Medulla oblongata (tissue), 1 donor: ENCODE measurements around the gene PRR36.

Experiments
- DNase-seq: peaks from one replicate; pipeline ENCODE4 v3.0.0-alpha.2; 2015; ENCODE audit errors: extremely low spot score

Gene PRR36

DNA sequence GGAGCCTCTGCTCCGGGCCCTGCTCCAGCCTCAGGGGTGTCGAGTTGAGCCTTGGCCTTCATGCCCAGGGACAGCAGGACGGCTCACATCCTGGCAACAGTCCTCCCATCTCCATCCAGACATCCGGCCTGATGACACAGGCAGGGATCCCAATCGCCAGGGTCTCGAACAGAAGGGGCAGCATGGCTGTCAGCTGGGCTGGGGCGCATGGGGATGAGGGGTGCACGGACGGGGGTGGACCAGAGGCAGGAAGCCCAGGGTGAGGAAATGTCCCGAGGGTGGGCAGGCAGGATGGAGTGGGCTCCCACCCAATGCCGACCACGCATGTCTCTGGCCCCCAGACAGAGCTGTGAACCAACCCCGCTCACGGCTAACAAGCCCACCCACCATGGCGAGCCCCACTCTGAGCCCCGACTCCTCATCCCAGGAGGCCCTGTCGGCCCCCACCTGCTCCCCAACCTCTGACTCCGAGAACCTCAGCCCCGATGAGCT lies 28.0 kb downstream of the PRR36 start:
- DNase-seq = no peak

DNA sequence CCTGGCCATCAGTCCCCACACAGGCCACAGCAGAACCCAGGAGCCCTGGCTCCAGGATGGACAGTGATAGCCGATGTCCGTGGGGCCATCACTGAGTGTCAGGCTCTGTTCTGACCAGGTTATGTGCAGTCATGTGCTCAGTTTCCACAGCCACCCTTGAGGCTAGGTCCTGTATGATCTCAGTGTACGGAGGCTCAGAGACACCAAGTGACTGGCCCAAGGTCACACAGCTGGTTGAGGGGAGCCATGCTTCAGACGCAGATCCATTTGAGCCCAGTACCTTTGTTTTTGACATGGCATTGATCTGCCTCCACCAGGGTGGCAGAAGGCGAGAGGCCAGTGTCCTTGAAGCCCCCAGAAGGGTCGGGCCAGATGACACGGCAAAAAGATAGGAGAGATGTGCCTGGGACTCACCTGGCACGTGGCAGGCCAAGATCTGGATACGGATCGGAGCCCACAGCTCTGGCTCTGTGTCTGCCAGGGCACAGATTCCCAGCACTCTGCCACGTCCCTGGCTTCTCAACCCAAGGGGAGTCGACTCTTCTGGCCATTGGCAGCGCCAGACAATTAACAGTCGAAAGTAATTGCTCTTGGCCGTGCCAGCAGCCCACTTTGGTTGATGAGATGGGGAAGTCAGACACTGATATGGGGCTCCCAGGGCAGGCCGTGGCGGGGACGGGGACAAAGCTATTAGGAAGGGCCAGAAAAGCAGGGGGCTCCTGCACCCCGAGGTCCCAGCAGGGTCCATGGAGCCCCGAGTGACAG lies 28.6 kb downstream of the PRR36 start:
- no peak for DNase-seq

DNA sequence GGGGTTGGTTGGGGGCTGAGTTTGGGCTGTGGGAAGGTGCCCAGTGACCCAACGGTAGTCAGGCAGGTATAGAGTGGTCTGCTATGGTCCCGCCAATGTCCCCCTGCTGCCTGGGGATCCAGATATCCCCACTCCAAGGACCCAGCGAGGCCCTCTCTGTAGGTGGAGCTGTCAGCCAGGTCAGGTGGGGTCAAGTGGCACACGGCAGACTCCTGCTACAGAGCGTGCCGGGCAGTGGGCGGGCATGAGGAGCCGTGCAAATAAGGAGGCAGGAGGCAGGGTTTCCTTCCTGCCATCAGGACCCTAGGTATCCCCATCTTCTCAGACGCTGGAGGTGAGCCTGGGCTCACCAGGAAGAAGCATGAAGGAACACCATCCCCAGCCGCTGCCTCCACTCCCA lies 29.2 kb downstream of the PRR36 start:
- no peak for DNase-seq

DNA sequence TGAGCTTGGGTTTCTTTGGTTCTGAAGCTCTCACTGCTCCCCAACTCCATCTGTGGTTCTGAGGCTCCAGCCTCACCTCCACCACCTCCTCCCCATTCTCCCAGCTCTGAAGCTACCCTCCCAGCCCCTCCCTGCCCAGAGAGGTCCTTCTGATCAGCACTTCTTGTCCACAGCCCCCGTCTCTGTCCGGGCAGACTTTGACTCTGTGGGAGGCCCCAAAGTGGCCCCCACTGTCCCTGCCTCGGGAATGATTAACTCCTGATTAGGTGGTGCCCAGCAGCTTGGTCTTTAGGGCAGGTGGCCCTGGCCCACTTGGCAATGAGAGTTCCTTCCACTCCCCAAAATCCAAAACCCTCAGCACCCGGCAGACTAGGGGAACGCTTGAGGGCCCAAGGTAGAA lies 29.8 kb downstream of the PRR36 start:
- DNase-seq = no peak

DNA sequence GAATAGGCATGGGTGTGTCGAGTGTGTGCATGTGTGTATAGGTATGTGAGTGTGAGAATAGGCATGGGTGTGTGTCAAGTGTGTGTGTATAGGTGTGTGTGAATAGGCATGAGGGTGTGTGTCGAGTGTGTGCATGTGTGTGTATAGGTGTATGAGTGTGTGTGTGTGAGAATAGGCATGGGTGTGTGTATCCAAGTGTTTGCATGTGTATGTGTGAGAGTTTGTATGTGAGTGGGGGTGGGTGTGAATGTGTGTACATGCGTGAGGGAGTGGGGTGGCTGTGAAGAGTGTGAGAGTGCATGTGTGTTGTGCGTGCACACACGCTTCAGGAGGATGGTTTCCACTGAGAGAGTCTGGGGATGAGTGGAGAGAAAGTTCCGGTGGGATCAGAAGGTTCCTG lies 30.7 kb downstream of the PRR36 start:
- DNase-seq = no peak

DNA sequence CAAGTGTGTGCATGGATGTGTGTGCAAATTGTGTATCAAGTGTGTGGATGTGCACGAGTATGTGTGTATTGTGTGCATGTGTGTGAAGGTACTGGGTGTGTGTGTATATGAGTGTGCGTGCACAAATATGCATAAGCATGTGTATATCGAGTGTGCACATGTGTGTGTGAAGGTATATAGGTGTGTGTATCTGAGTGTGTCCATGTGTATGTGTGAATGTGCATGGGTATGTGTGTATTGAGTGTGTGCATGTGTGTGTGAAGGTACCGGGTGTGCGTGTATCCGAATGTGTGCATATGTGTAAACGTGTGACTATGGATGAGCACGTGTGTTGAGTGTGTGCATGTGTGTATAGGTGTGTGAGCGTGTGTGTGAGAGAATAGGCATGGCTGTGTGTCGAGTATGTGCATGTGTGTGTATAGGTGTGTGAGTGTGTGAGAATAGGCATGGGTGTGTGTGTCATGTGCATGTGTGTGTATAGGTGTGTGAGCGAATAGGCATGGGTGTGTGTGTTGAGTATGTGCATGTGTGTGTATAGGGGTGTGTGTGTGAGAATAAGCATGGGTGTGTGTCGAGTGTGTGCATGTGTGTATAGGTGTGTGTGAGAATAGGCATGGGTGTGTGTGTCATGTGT lies 31.4 kb downstream of the PRR36 start:
- DNase-seq = no peak

DNA sequence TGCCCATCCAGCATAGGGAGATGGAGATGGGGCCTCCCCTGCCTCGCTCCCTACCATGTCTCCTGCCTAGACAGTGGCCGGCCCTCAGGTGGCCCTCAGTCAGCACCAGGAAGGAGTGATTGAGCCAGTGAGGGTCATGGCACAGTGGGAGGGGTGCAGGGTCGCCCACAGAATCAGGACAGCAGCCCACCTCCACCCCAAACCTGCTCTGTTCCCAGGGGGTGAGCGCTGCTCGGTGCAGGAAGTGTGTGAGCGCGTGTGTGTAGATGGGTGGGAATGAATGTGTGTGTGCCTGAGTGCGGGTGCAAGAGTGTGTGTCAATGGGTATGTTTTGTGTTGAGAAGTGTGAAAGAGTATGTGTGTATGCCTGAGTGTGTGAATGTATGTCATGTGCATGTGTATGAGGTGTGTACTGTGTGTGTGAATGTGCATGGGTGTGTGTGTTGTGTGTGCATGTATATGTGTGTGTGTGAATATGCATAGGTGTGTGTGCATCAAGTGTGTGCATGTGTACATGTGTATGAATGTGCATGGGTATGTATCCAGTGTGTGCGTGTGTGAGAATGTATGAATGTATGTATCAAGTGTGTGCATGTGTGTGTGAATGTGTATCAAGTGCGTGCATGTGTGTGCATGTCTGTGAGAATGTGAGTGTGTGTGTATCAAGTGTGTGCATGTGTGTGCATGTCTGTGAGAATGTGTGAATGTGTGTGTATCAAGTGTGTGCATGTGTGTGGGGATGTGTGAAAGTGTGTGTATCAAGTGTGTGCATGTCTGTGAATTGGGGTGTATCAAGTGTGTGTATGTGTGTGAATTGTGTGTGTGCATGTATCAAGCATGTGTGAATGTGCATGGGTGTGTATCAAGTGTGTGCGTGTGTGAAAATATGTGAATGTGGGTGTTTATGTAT lies 32.2 kb downstream of the PRR36 start:
- DNase-seq = no peak

DNA sequence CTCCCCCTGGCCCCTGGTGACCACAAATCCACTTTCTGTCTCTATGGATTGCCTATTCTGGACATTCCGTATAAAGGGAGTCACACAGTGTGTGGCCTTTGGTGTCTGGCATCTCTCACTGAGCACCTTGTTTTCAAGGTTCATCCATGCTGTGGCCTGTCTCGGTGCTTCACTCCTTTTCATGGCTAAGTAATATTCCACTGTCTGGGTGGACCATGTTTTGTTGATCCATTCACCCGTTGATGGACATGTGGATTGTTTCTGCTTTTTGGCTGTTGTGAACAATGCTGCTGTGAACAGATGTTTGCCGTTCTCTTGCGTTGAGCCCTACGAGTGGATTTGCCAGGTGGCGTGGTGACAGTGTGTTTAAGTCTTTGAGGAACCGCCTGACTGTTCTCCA lies 33.6 kb downstream of the PRR36 start:
- no peak for DNase-seq

DNA sequence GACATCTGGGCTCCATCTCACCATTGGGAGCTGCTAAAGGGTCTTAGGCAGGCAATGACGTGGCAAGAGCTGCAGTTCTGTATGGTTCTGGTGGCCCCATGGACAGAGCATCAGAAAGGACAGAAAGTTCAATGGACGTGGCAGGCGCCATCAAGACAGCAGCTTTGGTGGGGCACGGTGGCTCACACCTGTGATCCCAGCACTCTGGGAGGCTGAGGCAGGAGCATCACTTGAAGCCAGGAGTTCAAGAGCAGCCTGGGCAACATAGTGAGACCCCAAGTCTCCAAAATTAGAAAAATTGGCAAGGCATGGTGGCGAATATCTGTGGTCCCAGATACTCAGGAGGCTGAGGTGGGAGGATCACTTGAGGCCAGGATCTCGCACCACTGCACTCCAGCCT lies 34.7 kb downstream of the PRR36 start:
- DNase-seq = no peak

DNA sequence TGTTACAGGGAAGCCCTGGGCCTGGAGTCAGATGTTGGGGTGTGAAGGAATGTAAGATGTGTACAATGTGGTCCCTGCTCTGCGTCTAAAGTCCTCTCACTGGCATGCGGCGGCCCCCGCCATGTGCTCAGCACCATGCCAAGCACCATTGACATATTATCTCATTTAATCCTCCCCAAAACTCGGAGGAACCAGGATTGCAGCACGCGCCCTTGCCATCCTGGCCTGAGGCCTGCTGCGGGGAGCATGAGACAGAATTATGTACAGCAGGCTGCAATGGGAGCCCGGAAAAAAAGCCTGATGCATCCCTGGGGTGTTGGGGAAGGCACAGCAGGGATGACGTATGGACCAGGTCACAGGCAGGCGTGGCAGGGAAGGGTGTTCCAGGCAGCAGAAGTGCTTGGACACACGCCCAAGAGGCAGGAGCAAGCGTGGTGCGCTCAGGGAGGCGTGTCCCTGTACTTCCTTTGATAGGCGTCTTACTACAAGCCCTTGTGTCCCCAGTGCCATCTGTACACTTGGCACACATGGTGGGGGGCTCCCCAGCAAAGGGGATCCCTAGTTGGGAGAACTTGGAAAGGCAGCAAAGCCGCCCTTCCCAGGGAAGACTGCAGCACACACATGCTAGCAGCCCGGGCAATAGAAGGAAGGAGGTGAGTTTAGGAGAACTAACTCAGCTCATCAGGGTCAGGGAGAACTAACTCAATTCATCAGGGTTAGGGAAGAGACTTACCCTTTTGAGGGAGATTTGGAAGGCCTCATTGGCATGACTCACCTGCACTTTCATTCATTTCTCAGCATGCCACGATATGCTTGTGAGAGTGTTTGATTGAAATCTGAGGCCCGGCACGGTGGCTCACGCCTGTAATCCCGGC lies 40.7 kb downstream of the PRR36 start:
- DNase-seq = peak; percentile 29

DNA sequence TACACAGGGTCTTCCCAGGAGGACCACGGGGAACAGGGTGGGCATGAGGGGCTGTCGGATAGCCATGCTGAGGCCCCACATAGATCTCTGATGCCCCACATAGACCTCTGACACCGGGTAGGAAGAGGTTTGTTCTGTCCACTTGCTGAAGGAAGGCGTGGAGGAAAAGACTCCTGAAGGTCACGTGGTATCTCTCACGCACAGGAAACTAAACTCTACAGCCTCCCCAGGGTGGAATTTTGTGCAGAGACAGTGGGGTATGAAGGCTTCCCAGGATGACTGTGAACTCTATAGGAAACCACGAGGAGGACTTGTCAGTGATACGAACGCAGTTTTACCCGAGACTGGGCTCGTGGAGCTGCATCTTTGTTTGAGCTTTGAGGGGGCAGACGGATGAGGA lies 41.4 kb downstream of the PRR36 start:
- DNase-seq = peak; percentile 46

DNA sequence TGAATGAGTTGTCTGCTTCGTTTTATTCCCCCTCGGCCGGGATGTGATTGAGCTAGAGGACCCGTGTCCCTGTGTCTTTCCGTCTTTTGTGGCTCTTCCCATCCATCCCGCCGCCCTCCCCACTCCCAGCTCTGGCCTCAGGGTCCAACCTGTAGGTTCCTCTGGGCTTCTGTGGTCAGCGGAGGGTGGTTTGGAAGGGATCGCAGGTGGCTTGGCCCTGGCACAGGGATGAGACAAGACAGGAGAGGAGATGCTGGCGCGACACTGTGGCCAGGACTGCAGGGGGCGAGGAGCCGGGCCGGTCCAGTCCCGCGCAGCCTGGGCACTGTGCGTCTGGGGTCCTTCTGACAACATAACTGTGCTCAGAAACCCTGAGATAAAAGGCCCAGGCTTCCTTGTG lies 42.2 kb downstream of the PRR36 start:
- no peak for DNase-seq

DNA sequence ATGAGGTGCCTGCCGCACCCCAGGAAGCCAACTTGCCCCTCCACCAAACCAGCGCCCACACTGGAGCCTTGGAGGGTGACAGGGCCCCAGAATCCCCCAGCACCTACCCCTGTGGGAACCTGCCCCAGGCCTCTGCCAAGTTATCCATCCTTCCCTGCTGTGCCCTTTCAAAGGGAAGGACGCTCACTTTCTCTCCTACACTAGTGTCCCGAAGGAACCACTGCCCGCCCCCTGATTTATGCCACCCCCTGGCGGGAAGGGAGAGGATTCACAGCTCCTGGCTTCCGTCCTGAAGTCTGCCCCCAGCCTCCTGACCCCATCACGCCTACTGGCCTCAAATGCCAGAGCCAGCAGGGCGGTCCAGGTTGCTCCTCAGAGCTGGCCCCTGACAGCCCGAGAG lies 42.7 kb downstream of the PRR36 start:
- peak; percentile 80 for DNase-seq

DNA sequence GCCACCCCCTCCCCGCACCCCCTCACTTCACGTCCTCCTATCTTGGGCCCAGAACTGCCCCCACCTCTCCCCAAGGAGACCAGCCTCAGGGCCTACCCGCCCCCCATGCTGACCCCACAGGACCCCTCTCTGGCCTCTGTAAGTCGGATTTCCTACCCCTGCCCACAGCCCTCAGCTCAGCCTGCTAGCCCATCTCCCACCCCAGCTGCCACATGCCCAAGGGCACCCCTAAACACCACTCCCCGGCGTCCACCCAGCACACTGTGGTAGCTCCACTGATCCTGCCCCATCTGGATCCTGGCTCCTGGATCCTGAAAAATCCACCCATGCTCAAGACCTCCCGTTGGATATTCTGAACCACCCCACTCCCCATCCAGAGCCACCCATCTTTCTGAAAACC lies 43.4 kb downstream of the PRR36 start:
- no peak for DNase-seq

DNA sequence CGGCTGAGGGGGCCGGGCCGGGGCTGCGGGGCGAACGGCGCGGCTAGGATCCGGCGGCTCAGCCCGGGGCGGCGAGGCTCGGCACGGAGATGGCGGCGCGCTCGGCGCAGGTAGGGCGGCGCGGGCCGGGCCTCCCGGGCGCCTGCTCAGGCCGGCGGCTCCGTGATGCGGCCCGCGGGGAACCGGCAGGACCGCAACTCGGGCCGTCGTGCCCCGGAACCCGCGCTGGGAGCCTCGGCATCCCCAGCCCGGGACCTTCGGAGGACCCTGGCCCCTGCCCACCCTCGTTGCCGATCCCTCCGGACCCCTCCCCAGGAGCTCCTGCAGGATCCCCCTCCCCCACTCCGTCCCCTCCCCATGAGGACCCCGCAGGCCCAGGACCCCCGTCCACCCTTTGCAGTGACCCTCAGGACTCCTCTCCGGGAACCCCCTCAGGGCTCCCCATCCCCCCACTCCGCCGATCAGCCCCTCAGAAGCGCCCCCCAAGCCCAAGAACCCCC lies 43.9 kb downstream of the PRR36 start:
- DNase-seq = no peak

DNA sequence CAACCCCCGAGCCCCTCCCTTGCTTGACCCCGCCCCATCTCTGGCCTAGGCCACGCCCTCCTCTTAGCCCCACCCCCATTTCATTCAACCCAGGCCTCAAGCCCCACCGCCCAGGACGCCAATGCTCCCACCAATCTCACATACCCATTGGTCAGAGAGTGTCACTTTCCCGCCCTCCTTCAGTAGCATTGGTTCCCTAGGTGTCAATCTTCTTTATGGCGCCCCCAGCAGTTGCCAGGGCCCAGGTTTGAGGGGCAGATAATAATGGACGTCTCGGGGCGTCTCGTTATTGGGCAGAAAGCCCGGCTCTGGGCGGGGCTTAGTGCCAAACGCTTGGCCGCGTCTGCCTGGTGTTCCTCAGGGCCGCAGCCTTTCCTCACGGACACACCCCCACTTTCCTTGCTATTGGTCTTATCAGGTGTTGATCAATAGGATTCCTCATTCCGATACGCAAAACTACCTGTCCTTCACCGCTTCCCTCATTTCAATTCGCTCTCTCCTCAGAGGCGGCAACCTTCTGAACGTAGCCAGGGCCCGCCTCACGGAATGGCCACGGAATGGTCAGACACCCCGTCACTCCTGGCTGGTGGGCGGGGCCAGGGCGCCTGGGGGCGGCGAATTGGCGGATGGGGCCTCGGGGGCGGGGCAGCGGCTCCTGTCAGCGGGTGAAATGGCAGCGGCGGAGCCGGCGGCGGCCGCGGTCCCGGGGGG lies 44.5 kb downstream of the PRR36 start, which contains the start of gene EVI5L:
TSS of gene EVI5L (plus strand) at position 658 of the 711 bp plus-strand sequence. CDS start 16,325 bp downstream, outside the sequence.
- DNase-seq = peak; percentile 100

DNA sequence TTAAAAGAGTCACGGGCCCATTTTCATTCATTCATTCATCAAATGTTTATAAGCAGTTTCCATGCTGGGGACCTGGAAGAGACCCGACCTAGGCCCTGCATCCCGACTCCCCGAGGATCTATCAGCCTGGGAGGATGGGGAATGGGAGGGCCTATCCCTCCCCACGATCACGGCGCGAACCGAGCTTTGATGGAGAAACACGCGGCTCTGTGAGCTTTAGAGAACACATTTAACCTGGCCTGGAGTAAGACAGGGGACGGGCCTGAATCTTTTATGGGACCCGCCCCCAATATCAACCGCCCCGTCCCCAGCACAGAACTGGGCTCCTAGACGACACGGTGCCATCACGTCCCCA lies 45.0 kb downstream of the PRR36 start:
- DNase-seq = no peak

DNA sequence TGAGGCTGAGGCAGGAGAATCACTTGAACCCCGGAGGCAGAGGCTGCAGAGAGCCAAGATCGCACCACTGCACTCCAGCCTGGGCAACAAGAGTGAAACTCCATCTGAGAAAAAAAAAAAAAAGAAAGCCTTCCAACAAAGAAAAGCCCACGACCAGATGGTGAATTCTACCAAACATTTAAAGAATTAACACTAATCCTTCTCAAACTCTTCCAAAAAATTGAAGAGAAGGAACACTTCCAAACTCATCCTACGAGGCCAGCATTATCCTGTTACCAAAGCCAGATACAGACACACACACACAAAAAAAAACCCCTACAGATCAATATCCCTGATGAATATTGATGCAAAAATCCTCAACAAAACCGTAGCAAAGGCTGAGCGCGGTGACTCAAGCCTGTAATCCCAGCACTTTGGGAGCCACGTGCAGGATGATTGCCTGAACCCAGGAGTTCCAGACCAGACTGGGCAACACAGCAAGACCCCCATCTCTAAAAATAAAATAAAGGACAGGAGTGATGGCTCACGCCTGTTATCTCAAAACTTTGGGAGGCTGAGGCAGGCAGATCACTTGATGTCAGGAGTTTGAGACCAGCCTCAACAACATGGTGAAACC lies 50.4 kb downstream of the PRR36 start:
- no peak for DNase-seq

DNA sequence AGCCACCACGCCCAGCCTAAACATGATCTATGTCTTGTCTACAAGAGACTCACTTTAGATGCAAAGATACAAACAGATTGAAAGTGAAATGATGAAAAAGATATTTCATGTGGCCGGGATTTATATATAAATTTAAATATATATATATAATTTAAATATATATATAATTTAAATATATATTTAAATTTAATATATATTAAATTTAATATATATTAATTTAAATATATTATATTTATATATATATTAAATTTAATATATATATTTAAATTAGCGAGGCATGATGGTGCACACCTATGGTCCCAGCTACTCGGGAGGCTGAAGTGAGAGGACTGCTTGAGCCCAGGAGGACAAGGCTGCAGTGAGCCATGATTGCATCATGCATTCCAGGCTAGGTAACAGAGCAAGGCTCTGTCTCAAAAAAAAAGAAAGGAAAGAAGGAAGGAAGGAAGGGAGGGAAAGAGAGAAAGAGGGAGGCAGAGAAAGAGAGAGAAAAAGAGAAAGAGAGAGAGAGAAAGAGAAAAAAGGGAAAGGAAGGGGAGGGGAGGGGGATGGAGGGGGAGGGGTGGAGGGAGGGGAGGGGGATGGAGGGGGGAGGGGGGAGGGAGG lies 51.2 kb downstream of the PRR36 start:
- DNase-seq = no peak

DNA sequence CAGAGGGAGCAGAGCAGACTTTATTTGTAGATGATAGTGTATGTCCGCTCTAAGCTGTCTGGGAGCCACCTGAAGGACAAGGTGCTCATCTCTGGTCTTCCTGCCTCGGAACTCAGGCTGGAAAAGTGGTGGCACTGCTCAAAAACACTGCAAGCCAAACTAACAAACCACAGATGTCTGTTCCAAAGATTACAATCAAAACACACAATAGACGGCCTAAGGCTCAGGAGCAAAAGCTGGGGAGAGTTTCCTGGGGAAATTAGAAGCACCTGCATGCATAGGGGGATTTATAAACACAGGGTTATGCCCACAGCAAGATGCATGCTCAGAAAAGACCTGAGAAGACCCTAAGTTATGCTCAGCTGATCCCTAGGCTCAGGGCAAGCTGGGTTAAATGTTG lies 53.6 kb downstream of the PRR36 start:
- no peak for DNase-seq
